HG02970 (cell line): Measurements from ENCODE around the gene ARL8A.
"Not testable (repeated sequence)": the region's sequence is repeated elsewhere in the genome, so short reads cannot be mapped to it uniquely, and the experiment has no call there.

Experiments used
- ATAC-seq: cut with Tn5 transposase; IDR thresholded peaks from one replicate; pipeline ENCODE4 v1.9.1; 2021; ENCODE audit warnings: mild to moderate bottlenecking, moderate library complexity, moderate number of reproducible peaks; ENCODE audit not compliant: unreplicated experiment, low FRiP score

ARL8A gene

DNA sequence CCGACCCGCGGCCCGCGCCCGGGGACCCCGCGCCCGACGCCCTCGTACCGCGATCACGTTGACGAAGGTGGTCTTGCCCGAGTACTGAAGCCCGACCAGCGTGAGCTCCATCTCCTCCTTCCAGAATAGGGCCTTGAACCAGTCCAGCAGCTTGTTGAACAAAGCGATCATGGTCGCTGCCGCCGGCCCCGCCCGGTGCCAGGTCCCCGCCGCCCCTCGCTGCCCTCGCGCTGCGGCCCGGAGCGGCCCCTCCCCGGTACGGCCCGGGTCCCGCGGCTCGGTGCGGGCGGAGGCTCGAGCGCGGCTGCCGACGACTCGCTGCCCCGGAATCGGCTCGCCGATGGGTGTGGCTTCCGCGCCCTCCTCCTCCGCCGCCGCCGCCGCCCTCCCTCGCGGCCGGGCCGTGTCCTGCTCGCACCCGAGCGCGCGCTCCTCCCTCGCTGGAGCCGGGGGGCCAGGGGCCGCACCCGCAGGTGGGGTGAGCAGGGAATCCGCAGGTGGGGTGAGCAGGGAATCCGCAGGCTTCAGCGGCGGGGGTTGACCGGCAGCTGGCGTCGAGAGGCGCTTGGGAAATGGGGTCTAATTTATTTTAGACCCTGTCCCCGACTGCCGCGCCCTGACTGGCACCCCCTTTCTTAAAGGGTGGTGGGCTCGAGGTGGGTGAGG lies at the start of gene ARL8A:
Gene ARL8A (minus strand): TSS at position 336 of the 666 bp plus-strand sequence. CDS start 165 bp downstream, at position 171.
- peak; percentile 63 for ATAC-seq

DNA sequence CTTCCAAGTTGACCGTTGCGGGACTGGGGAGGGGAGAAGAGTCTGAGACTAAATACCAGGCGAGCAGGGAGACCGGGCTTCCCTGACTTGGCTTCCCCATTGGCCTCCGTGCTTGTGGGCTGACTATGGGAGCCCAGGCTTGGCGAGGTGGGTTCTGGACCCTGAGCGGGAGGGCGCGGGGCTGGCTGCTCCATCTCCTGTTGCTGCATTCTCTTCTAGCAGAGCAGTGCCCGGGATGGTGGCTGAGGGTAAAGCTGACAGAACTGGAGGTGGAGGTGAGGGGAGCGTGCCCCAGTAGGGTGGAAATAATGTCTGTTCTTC lies 49.8 kb upstream of the ARL8A start:
- no peak for ATAC-seq

DNA sequence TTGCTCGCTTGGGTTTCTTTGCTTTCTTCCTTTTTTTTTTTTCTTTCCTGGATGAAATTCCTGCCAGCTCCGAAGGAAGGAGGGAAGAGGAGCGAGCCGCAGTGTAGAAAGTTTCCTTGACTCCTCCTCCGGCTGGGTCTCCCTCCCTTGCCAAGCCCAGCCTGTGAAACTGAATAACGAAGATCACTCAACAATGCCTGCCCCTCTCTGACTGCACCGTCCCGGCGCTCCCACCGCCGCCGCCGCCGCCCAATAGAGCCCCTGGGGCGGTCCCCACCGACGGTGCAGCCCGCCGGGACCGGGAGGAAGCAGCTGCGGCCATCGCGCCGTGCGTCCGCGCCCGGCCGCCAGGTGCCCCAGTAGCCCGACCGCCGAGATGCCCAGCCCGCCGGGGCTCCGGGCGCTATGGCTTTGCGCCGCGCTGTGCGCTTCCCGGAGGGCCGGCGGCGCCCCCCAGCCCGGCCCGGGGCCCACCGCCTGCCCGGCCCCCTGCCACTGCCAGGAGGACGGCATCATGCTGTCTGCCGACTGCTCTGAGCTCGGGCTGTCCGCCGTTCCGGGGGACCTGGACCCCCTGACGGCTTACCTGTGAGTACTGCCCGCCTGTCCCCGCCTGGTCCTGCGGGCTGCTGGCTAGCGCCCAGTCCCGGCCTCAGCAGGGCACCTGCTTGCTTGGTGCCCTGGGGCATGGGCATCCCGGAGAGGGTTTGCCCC lies 49.2 kb upstream of the ARL8A start, which contains the start of gene LGR6:
Gene LGR6 (plus strand): TSS at position 186 of the 714 bp plus-strand sequence. CDS start 191 bp downstream, at position 377.
- no peak for ATAC-seq

DNA sequence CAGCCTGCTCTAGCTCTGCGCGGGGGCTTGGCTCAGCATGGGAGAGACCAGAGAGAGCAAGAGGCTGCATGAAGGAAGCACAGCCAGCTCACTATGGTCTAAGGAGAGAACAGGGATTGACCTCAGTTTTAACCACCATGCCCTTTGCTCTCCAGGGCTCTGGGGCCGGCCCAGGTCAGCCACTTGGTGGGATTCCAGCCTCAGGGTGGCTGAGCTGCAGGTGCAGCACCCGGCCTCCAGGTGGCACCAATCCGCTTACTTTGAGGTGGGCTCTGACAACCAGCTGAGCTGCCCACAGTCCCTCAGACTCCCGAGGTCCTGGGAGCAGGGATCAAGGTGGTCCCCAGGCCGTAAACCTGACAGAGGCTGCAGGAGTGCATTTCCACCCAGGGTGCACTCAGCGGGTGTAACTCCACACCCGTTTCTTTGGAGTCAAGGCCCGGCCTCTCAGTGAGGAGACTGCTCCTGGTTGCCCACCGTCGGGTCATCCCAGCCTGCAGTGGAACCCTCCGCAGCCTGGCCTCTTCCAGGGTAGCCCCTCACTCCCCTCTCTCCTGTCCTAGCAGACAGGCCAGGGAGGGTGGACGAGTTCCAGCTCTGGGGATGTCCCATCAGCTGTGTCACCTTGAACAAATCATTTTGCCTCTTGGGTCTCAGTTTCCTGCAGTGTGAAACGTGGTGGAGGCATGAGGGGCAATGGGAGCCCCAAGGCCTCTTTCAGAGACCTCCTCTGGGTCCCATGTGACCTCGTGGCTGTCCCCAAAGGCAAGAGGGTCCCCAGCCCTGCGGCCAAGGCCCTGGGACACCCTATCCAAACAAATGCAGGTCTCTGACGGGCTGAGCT lies 48.5 kb upstream of the ARL8A start:
- no peak for ATAC-seq

DNA sequence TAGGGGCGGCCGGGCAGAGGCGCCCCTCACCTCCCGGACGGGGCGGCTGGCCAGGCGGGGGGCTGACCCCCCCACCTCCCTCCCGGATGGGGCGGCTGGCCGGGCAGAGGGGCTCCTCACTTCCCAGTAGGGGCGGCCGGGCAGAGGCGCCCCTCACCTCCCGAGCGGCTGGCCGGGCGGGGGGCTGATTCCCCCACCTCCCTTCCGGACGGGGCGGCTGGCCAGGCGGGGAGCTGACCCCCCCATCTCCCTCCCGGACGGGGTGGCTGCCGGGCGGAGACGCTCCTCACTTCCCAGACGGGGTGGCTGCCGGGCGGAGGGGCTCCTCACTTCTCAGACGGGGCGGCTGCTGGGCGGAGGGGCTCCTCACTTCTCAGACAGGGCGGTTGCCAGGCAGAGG lies 46.9 kb upstream of the ARL8A start:
- not testable (repeated sequence) for ATAC-seq

DNA sequence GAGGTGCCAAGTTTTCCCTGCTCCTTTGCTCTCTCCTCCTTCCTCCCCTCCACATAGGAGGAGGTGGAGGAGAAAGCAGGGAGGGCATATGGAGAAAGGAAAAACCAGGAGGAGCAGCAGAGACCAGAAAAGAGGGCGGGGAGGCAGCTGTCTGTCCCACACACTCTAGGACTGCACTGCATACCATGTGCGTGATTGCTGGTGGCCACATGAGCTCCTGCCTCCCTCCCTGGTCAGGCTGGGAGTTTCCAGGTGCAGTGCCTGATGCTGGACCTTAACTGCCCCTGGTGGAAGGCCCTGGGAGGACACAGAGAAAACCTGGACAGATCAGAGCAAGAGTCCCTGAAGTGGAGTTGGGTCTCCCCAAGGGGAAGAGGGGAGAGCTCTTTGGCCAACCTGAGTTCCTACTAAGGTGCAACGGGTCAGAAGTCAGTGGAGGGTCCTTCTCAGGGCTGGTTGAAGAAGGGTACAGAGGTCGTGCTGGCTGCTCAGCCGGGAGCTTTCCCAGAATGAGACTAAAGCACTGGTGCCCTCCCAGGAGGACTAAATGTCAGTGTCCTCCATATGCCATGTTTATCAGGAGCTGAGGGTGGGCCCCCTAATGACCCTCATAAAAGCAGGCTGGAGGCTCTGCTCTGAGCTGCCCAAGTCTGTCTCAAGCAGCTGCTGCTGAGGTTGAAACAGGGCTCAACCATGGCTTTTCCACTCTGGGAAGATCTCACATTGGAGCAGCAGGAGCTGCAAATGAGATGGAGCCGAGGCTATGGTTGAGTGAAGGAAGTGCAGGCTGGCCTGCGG lies 45.6 kb upstream of the ARL8A start:
- no peak for ATAC-seq

DNA sequence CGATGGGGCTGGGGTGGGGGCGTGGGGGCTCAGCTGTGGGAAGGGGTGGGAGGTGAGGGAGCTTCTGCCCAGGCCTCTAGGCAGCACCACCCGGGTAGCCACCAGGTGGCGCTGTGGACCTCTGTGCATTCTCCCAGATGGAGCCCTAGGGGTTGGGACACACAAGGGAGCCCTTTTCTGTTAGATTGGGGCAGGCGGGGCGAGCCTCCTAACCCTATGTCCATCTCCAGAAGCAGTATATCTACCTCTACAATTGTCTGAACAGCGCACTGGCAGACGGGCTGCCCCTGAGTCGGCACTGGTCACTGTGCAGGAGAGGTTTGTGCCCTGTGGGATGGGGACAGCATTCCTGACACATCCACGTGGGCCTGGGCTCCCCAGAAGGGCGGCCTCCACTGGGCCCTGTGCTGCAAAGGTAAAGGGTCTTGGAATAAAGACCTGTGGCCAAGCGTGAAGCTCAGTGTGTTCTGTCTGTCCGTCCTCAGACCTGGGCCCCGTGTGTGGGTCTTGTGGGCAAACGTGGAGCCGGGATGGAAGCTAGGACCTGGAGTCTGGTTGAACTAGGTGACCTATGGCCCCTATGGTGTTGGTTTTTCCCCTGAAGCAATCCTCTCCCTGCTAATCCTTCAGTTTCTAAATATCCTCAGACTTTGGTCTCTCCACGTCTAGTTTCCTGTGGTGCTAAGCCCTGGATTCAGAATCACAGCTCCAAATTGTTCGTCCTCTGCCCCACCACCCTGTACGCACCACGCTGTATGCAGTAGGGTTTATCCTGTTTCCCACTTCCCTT lies 44.7 kb upstream of the ARL8A start:
- ATAC-seq = no peak

DNA sequence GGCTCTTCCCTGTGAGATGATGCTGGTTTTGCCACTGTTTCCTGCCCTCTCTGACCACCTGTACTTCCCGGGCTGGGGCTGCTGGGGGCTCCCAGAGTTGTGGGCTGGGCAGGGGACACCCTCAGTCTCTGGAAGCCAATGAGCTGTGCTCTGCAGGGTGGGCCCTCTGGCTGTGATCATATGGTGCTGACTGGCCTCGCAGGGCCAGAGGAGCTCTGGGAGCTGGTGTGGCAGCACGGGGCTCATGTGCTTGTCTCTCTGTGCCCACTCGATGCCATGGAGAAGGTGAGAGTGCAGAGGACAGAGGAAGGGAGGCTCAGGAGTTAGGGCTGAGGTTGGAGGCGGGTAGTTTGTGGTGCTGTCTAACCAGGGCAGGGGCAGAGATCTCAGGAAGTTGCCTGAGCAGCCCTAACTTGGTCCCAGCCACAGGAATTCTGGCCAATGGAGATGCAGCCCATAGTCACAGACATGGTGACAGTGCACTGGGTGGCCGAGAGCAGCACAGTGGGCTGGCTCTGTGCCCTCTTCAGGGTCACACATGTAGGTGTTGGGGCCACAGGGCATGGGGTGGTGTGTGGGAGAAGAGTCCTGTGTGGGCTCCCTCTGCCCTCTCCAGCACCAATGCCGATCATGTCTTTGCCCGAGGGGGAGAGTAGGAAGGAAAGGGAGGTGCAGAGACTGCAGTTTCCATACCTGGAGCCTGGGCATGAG lies 43.3 kb upstream of the ARL8A start:
- ATAC-seq = no peak

DNA sequence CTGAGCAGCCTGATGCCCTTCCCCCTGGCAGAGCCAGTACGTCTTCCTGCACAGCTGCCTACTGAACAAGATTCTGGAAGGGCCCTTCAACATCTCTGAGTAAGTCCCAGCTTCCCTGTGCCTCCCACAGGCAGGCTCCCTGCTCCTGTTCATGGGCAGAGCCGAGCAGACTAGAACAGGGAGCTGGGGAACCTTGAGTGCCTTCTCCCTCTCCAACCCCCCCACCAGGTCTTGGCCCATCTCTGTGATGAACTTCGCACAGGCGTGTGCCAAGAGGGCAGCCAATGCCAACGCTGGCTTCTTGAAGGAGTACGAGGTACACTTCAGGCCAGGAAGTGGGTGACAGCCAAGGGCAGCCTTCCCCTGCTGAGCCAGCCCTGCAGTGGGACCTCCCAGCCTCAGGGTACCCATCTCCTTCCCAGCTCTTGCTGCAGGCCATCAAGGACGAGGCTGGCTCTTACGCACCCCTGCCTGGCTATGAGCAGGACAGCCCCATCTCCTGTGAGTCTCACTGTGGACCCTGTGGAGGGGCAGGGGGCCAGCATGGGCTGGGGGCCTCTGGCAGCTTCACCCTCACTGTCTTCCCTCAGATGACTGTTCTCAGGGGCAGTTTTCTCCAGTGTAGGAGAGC lies 42.6 kb upstream of the ARL8A start:
- no peak for ATAC-seq

DNA sequence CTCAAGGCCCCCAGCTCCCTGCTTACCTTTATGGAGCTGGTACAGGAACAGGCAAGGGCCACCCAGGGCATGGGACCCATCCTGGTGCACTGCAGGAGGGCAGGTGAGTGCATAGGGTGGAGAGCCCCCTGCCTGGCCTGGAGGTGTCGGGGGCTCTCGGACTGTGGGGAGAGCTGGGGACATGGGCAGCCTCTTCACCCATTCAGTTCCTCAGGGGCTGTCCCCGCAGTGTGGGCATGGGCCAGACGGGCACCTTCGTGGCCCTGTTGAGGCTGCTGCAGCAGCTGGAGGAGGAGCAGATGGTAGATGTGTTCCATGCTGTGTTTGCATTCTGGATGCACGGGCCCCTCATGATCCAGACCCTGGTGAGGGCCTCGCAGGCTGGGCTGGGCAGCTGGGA lies 41.8 kb upstream of the ARL8A start:
- no peak for ATAC-seq

DNA sequence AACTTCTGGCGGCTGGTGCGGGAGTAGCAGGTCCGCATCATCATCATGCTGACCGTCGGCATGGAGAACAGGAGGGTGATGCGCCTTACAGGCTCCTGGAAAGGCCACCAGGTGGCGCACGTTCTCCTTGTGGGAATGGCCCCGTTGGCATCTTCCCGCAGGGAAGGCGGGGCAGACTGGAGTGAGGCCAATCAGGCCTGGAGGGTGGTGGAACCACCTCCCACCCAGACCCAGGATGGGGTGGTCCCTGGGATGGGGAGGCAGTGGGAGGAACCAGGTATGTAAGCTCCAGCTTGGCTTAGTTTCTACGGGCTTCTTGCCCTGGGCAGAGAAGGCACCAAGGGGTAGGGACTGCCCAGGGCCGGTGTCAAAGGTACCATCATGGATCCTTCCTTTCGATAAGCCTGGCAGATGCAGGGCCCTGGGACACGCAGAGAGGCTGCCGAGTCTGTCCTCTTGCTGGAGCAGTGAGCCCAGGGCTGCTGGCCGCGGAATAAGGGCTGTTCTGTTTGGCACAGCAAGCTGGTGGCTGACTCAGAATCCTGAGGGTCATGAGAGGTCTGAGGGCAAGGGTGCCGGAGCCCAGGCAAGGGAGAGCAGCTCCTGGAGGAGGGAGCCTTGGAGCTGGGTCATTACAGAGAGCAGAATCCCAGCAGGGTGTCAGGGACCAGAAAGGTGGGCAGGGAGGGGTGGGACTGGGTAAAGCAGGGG lies 40.4 kb upstream of the ARL8A start:
- ATAC-seq = no peak

DNA sequence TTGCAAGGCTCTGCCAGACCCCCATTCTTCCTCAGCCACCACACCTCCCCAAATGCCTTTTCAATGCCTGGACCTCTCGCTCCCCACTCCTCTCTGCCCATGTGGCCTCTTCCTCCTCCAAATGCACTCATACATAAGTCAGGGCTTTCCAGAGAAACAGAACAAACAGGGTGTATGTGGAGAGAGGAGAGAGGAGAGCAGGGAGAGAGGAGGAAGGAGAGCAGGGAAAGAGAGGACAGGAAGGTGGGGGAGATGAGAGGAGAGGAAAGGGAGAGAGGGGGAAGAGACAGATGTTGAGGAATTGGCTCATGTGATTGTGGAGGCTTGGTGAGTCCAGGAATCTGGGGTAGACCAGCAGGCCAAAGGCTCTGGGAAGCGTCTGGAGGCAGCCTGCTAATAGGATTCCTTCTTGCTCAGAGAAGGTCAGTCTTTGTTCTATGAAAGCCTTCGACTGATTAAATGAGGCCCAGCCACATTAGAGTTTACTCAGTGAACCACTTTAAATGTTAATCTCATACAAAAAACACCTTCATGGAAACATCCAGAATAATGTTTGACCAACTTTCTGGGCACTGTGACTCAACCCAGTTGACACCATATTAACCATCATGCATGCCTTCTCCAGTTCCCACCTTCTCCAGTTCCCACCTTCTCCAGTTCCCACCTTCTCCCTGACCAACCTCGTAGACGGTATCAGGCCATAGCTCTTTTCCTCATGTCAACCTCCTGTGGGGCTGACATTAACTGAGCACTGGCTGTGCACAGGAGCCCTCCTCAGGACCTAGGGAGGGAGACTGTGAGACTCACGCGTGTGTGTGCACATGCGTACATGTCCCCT lies 37.7 kb upstream of the ARL8A start:
- no peak for ATAC-seq

DNA sequence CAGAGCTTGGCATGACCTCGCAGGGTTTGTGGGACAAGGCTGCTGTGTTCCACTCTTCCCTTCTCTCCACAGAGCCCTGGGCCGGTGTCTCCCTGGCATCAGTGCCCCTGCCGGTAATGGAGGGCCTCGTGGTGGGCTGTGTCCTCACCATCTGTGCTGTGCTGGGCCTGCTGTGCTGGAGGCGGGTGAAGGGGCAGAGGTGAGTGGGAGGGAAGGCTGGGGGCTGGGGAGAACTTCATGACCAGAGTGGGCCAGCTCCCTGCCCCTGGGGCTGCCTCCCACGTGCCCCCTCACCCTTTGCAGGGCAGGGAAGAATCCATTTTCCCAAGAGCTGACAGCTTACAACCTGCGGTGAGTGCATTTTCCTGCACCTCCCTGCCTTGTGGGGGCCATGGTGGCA lies 37.0 kb upstream of the ARL8A start:
- no peak for ATAC-seq

DNA sequence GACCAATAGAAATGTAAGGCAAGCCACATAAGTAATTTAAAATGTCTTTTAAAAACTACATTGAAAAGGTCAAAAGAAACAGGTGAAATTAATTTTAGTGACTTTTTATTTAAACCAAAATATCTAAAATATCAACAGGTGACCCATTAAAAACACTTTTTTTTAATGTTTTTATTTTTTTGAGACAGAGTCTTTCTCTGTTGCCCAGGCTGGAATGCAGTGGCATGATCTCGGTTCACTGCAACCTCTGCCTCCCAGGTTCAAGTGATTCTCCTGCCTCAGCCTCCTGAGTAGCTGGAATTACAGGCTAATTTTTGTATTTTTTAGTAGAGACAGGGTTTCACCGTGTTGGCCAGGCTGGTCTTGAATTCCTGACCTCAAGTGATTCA lies 36.2 kb upstream of the ARL8A start:
- not testable (repeated sequence) for ATAC-seq

DNA sequence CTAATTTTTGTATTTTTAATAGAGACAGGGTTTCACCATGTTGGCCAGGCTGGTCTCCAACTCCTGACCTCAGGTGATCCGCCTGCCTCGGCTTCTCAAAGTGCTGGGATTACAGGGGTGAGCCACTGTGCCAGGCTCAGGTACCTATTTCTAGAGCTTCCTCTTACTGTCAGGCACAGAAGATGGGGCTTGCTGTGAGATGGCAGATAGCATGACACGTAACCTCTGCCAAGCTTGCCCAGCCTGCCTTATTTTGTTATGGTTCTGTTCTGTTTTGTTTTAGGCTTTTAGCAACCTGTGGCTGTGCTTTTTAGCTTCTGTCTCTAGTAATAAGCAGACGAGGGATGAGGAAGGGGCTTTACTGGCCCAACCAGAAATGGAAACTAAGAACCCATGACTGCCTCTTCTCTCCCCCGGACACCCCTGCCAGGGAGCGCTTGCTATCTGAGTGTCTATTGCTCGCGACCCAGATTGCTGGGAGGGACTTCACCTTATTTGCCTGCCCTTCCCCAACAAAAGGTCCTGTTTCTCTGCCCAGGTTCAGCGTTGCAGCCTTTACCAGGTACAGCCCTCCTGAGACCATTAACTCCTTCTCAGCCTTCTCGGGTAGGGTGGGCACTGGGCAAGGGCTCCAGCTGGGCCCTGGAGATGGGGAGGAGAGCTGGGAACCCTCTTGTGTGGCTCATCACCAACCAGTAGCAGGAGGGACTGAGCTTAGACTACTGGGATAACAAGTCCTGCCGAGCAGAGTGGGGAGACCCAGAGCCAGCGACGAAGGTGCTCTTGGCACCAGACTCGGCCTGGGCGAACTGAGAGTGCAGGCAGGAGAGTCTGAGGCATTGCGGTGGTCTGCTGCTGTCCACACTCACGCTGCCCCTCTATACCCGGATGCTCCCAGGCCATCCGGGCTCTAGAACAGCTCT lies 35.6 kb upstream of the ARL8A start:
- no peak for ATAC-seq
